K562 (cell line): ENCODE data around the gene ALDH9A1. TPM values are rescaled to one million over a fixed set of nuclear protein-coding genes. Genes with fewer than 3 reads are reported as not detected.
A peak's percentile ranks its signal among the peaks of the same experiment; 100 is the strongest.
"Not testable (repeated sequence)": the region's sequence is repeated elsewhere in the genome, so short reads cannot be mapped to it uniquely, and the experiment has no call there.

Experiments
- ATAC-seq: fragments of 200-7000 bp; cut with Tn5 transposase; 3 replicates; pipeline ENCODE4 v1.9.1; 2020; ENCODE audit warnings: moderate library complexity
- BruUV-seq: library from RNA; stranded (reverse); fragments of 400-500 nt; replicated peaks from 2 replicates; lab custom pipeline; 2021; lab: Mats Ljungman, UMichigan
- CTCF ChIA-PET: fragments of 300-600 bp; formaldehyde crosslinking; extraction: SDS; loops from one replicate; lab custom pipeline; 2021; ENCODE audit warnings: low intra/inter-chr PET ratio; lab: Yijun Ruan, JAX
- POLR2A ChIA-PET: fragments of 300-600, 350-650 bp; sonication (Branson Sonifier 250); formaldehyde crosslinking; extraction: SDS; loops from one replicate; lab custom pipeline; 2021; ENCODE audit warnings: antibody characterized with exemption, inconsistent platforms; lab: Yijun Ruan, JAX
- DNase-seq, 4 experiments: peaks; one replicate each; pipeline versions ENCODE4 v3.0.0 to v3.0.0-alpha.2; 2011 to 2018; ENCODE audit warnings: low spot score in 3 of 4, mixed read lengths in 3 of 4; ENCODE audit errors: extremely low read depth in 1 of 4
- FAIRE-seq: peaks from 2 replicates; lab custom pipeline; 2011; peaks lifted over from hg19 to GRCh38; lab: Jason Lieb, UNC
- H2AFZ ChIP-seq: 2 replicates; pipeline ENCODE4 v1.6.0; 2011; ENCODE audit warnings: low read depth, low read length, control low read depth, inconsistent platforms
- H3K27ac ChIP-seq: fragments of 200-600 bp; 3 replicates; pipeline ENCODE4 v1.8.0; 2011; ENCODE audit warnings: low read depth, mild to moderate bottlenecking, control low read depth, inconsistent platforms, low read length, moderate library complexity, mixed read lengths; ENCODE audit errors: extremely low read depth
- H3K27me3 ChIP-seq, 2 experiments: fragments of 300-600 bp in 1 of 2; 2 replicates in 1 of 2; 3 replicates in 1 of 2; pipeline versions ENCODE4 v1.6.0 to v1.8.0; 2011; ENCODE audit warnings: inconsistent platforms in 2 of 2, low read length in 2 of 2, mild to moderate bottlenecking in 1 of 2, mixed read lengths in 1 of 2, moderate library complexity in 1 of 2; ENCODE audit not compliant: control insufficient read depth in 2 of 2, insufficient read depth in 2 of 2
- H3K36me3 ChIP-seq: fragments of 300-600 bp; 3 replicates; pipeline ENCODE4 v1.8.0; 2011; ENCODE audit warnings: mild to moderate bottlenecking, low read length, inconsistent platforms; ENCODE audit not compliant: control insufficient read depth, insufficient read depth
- H3K4me1 ChIP-seq, 2 experiments: fragments of 200-600 bp in 1 of 2; replicated peaks in 1 of 2; 2 replicates in 1 of 2; 3 replicates in 1 of 2; pipeline versions ENCODE4 v1.5.1 to v1.8.0; 2011; ENCODE audit warnings: inconsistent platforms in 2 of 2, low read length in 2 of 2, mild to moderate bottlenecking in 1 of 2, mixed read lengths in 1 of 2, moderate library complexity in 1 of 2; ENCODE audit not compliant: control insufficient read depth in 2 of 2, insufficient read depth in 2 of 2
- H3K4me2 ChIP-seq: 2 replicates; pipeline ENCODE4 v1.6.1; 2011; ENCODE audit warnings: low read length, control low read depth, inconsistent platforms, mixed read lengths; ENCODE audit not compliant: insufficient read depth
- H3K4me3 ChIP-seq: fragments of 200-600 bp; sonication (generic), shearing (Covaris generic); 2 replicates; pipeline ENCODE4 v1.5.1; 2016; ENCODE audit warnings: control low read depth, inconsistent platforms
- H3K79me2 ChIP-seq: fragments of 200-600 bp; 3 replicates; pipeline ENCODE4 v1.8.0; 2011; ENCODE audit warnings: low read length, inconsistent platforms; ENCODE audit not compliant: control insufficient read depth, insufficient read depth
- H3K9ac ChIP-seq, 2 experiments: 2 replicates each; pipeline versions ENCODE4 v1.6.0 to v1.6.1; 2011; ENCODE audit warnings: low read depth in 2 of 2, low read length in 2 of 2, control low read depth in 1 of 2, inconsistent platforms in 1 of 2, mild to moderate bottlenecking in 1 of 2, mixed read lengths in 1 of 2; ENCODE audit not compliant: insufficient read depth in 1 of 2
- H3K9me1 ChIP-seq: one replicate; pipeline ENCODE4 v1.6.0; 2011; ENCODE audit warnings: inconsistent platforms, mild to moderate bottlenecking, low read length, moderate library complexity; ENCODE audit not compliant: control insufficient read depth, insufficient read depth
- H3K9me3 ChIP-seq: replicated peaks from 2 replicates; pipeline ENCODE4 v1.5.1; 2011; ENCODE audit warnings: low read depth, low read length, inconsistent platforms; ENCODE audit not compliant: control insufficient read depth, insufficient read depth
- H4K20me1 ChIP-seq: replicated peaks from 2 replicates; pipeline ENCODE4 v1.6.1; 2011; ENCODE audit warnings: low read length, inconsistent platforms, mixed read lengths; ENCODE audit not compliant: control insufficient read depth, insufficient read depth
- DEAF1 ChIP-seq: fragments of 450-650 bp; formaldehyde crosslinking; IDR thresholded peaks from 2 replicates; pipeline ENCODE4 v1.4.0; 2020; ENCODE audit warnings: mild to moderate bottlenecking, moderate library complexity
- ZBTB40 ChIP-seq, 2 experiments: fragments of 450-650 bp in 1 of 2; sonication (generic) in 1 of 2; formaldehyde crosslinking in 1 of 2; IDR thresholded peaks; 2 replicates each; pipeline versions ENCODE4 v1.7.1 to v1.9.0; 2016 to 2022; ENCODE audit warnings: inconsistent platforms in 1 of 2, mild to moderate bottlenecking in 1 of 2, missing genetic modification reagents in 1 of 2
- WGBS: fragments of 100-300 bp; shearing (Covaris generic); methylation state at CpG from one replicate; pipeline ENCODE4 v1.1.6; 2016; ENCODE audit warnings: low coverage, mixed read lengths; ENCODE audit not compliant: insufficient coverage; ENCODE audit errors: missing lambda C conversion rate; 5-methylcytosine and 5-hydroxymethylcytosine counted together
- in situ Hi-C: fragments of 300-500 bp; cut with MboI; formaldehyde crosslinking; loops from 4 replicates; pipeline ENCODE4 v1.15.0; 2018; ENCODE audit warnings: inconsistent platforms, mixed read lengths
- intact Hi-C: fragments of 100-400 bp; cut with micrococcal nuclease; formaldehyde crosslinking; loops from 2 replicates; pipeline ENCODE4 v1.14.2; 2022
- polyA plus RNA-seq, 8 experiments: library from polyadenylated mRNA; depleted of rRNA in 4 of 8; stranded (reverse) in 5 of 8; unstranded in 3 of 8; fragments of >200 nt; fragmentation: Nextera tagmentation in 2 of 8; fragmentation: Illumina TruSeq in 1 of 8; extraction: Ambion mirVana in 2 of 8; extraction: Trizol in 1 of 8; gene quantifications; 2 replicates each; pipeline versions ENCODE4 v1.2.1 to v1.2.3, GENCODE V29; 2011 to 2014; ENCODE audit warnings: inconsistent platforms in 1 of 8, missing spikeins in 1 of 8
- total RNA-seq, 7 experiments: library from RNA; depleted of rRNA in 6 of 7; stranded (reverse); fragments of >200 nt in 6 of 7; fragmentation: Illumina TruSeq in 2 of 7; extraction: Trizol in 2 of 7; gene quantifications; 2 replicates each; pipeline versions ENCODE4 v1.2.1 to v1.2.3, GENCODE V29; 2011 to 2021; ENCODE audit warnings: low replicate concordance in 1 of 7

Gene ALDH9A1
- total and polyA plus RNA-seq, 9 of the 15 experiments (the other 6 are each of a cell fraction or from before 2014, with no cell fraction given), result 26.5 to 54.3 (median 39.2) TPM

- TF ChIP-seq ZBTB40 (IDR thresholded peaks at IDR 0.05), result no peak
- TF ChIP-seq ZBTB40 (CRISPR knock-in tag; IDR thresholded peaks at IDR 0.05), result no peak
- peak; percentile 97 for TF ChIP-seq DEAF1 (CRISPR knock-in tag)
These were observed 19.7 kb upstream of the ALDH9A1 start (continued) for GRCh38 chr1:165717918-165718515.

GRCh38 chr1:165716265-165717051 lies 18.1 kb upstream of the ALDH9A1 start:
- H3K4me3 ChIP-seq, H2AFZ ChIP-seq, H3K27me3 ChIP-seq, H3K27ac ChIP-seq, H3K4me2 ChIP-seq, FAIRE-seq, H3K9me3 ChIP-seq, H3K9me1 ChIP-seq, H3K79me2 ChIP-seq, DNase-seq, H4K20me1 ChIP-seq, ATAC-seq, BruUV-seq, H3K36me3 ChIP-seq, H3K4me1 ChIP-seq, H3K9ac ChIP-seq: not testable (repeated sequence)
- in situ Hi-C loops (loop anchor here (10.0 kb wide), 1 partner anchor 302 kb away; no protein-coding TSS in a partner anchor), intact Hi-C loops (loop anchor here (5.0 kb wide), 2 partner anchors 111 to 324 kb away; partner anchors contain the start of gene UCK2)
- POLR2A ChIA-PET, result interaction anchor here (0.7 to 1.0 kb wide), 2 partner anchors 11 to 18 kb away, joined by 3 read pairs; partner anchors contain the start of gene ALDH9A1
- CTCF ChIA-PET, result interaction anchor here (0.9 to 5.6 kb wide), 2 partner anchors 115 to 197 kb away, joined by 3 to 51 read pairs; no protein-coding TSS in a partner anchor
- 21% methylated on average over 6 of the region's 8 CpGs for WGBS
